ENCODE data around the gene PTBP1. TPM values are rescaled to one million over a fixed set of nuclear protein-coding genes. Genes with fewer than 3 reads are reported as not detected.

PTBP1 gene
- total and polyA plus RNA-seq, 9 of the 15 experiments (the other 6 are each of a cell fraction or from before 2014, with no cell fraction given): 14.0 to 759 (median 234) TPM

DNA sequence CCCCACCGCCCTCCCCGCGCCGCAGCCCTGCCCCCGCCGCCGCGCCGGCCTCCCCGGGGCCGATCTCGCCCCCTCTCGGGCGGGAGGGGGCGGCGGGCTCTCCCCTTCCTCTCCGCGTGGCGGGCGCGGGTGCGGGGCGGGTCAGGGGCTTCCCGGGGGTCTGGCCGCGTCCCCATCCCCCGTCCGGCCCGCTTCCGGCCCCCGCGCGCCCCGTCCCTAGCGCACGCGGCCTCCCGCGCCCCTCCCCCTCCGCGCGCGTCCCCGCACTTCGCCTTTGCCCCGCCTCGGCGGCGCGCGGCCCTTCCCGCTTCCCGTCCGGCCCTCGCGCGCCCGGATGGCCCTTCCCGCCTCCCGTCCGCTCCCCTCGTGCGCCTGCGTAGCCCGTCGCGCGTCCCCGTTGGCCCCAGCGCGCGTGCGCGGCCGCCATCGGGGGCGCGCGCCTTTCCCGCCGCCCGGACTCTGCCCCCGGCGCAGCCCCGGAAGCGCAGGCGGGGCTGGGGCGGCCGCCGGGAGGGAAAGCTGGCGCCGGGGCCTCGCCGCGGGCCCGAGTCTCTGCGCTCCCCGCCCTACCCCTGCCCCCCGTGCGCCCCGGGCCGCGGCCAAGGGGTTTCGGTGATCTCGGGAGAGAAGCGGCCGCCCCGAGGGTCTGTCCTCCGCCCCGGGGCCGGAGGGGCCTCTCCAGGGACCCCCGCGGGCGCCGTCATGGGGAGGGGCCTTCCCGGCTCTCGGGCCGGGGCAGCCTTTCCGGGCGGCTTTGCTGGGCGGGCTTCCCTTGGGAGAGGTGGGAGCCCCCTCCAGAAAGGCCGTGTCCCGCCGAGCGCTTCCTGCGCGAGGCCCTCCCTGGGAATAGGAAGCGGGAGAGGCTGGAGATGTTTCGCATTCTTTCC, 519 bp downstream of the PTBP1 start (continued):
- TF ChIP-seq, protein P1, sequence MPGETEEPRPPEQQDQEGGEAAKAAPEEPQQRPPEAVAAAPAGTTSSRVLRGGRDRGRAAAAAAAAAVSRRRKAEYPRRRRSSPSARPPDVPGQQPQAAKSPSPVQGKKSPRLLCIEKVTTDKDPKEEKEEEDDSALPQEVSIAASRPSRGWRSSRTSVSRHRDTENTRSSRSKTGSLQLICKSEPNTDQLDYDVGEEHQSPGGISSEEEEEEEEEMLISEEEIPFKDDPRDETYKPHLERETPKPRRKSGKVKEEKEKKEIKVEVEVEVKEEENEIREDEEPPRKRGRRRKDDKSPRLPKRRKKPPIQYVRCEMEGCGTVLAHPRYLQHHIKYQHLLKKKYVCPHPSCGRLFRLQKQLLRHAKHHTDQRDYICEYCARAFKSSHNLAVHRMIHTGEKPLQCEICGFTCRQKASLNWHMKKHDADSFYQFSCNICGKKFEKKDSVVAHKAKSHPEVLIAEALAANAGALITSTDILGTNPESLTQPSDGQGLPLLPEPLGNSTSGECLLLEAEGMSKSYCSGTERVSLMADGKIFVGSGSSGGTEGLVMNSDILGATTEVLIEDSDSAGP (CRISPR knock-in tag; IDR thresholded peaks at IDR 0.05): no peak
- TF ChIP-seq SMARCA4 (IDR thresholded peaks at IDR 0.05): no peak
- no peak for TF ChIP-seq ZNF75A (CRISPR knock-in tag; IDR thresholded peaks at IDR 0.05)
- no peak for TF ChIP-seq ZNF224 (CRISPR knock-in tag; IDR thresholded peaks at IDR 0.05)
- TF ChIP-seq NR3C1 (CRISPR knock-in tag; IDR thresholded peaks at IDR 0.05): no peak
- TF ChIP-seq ARID2 (IDR thresholded peaks at IDR 0.05): no peak
- TF ChIP-seq, protein P2, sequence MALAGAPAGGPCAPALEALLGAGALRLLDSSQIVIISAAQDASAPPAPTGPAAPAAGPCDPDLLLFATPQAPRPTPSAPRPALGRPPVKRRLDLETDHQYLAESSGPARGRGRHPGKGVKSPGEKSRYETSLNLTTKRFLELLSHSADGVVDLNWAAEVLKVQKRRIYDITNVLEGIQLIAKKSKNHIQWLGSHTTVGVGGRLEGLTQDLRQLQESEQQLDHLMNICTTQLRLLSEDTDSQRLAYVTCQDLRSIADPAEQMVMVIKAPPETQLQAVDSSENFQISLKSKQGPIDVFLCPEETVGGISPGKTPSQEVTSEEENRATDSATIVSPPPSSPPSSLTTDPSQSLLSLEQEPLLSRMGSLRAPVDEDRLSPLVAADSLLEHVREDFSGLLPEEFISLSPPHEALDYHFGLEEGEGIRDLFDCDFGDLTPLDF (CRISPR knock-in tag; IDR thresholded peaks at IDR 0.05): no peak
- TF ChIP-seq ASH1L (IDR thresholded peaks at IDR 0.05; ENCODE audit: borderline replicate concordance, low read depth, partially characterized antibody): no peak
- TF ChIP-seq ZNF311 (CRISPR knock-in tag; IDR thresholded peaks at IDR 0.05): no peak
- TF ChIP-seq, protein P3, sequence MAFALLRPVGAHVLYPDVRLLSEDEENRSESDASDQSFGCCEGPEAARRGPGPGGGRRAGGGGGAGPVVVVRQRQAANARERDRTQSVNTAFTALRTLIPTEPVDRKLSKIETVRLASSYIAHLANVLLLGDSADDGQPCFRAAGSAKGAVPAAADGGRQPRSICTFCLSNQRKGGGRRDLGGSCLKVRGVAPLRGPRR (CRISPR knock-in tag; IDR thresholded peaks at IDR 0.05): no peak
- TF ChIP-seq, protein P4, sequence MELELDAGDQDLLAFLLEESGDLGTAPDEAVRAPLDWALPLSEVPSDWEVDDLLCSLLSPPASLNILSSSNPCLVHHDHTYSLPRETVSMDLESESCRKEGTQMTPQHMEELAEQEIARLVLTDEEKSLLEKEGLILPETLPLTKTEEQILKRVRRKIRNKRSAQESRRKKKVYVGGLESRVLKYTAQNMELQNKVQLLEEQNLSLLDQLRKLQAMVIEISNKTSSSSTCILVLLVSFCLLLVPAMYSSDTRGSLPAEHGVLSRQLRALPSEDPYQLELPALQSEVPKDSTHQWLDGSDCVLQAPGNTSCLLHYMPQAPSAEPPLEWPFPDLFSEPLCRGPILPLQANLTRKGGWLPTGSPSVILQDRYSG (tag; conservative IDR thresholded peaks at IDR 0.05; ENCODE audit: low read depth): no peak
- TF ChIP-seq STAT5B (CRISPR knock-in tag; IDR thresholded peaks at IDR 0.05): no peak
- TF ChIP-seq PHF21A (IDR thresholded peaks at IDR 0.05; ENCODE audit: borderline replicate concordance, low read depth): no peak
- TF ChIP-seq MIER1 (IDR thresholded peaks at IDR 0.05; ENCODE audit: low read depth): no peak
- TF ChIP-seq, protein P5, sequence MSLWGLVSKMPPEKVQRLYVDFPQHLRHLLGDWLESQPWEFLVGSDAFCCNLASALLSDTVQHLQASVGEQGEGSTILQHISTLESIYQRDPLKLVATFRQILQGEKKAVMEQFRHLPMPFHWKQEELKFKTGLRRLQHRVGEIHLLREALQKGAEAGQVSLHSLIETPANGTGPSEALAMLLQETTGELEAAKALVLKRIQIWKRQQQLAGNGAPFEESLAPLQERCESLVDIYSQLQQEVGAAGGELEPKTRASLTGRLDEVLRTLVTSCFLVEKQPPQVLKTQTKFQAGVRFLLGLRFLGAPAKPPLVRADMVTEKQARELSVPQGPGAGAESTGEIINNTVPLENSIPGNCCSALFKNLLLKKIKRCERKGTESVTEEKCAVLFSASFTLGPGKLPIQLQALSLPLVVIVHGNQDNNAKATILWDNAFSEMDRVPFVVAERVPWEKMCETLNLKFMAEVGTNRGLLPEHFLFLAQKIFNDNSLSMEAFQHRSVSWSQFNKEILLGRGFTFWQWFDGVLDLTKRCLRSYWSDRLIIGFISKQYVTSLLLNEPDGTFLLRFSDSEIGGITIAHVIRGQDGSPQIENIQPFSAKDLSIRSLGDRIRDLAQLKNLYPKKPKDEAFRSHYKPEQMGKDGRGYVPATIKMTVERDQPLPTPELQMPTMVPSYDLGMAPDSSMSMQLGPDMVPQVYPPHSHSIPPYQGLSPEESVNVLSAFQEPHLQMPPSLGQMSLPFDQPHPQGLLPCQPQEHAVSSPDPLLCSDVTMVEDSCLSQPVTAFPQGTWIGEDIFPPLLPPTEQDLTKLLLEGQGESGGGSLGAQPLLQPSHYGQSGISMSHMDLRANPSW (CRISPR knock-in tag; IDR thresholded peaks at IDR 0.05): no peak
- TF ChIP-seq ZNF830 (CRISPR knock-in tag; IDR thresholded peaks at IDR 0.05): no peak
- TF ChIP-seq, protein P6, sequence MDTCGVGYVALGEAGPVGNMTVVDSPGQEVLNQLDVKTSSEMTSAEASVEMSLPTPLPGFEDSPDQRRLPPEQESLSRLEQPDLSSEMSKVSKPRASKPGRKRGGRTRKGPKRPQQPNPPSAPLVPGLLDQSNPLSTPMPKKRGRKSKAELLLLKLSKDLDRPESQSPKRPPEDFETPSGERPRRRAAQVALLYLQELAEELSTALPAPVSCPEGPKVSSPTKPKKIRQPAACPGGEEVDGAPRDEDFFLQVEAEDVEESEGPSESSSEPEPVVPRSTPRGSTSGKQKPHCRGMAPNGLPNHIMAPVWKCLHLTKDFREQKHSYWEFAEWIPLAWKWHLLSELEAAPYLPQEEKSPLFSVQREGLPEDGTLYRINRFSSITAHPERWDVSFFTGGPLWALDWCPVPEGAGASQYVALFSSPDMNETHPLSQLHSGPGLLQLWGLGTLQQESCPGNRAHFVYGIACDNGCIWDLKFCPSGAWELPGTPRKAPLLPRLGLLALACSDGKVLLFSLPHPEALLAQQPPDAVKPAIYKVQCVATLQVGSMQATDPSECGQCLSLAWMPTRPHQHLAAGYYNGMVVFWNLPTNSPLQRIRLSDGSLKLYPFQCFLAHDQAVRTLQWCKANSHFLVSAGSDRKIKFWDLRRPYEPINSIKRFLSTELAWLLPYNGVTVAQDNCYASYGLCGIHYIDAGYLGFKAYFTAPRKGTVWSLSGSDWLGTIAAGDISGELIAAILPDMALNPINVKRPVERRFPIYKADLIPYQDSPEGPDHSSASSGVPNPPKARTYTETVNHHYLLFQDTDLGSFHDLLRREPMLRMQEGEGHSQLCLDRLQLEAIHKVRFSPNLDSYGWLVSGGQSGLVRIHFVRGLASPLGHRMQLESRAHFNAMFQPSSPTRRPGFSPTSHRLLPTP (IDR thresholded peaks at IDR 0.05; ENCODE audit: borderline replicate concordance, extremely low read depth, insufficient read length): no peak
- no peak for TF ChIP-seq HLTF (IDR thresholded peaks at IDR 0.05)

Measured in K562 (cell line).